Right atrium auricular region (tissue), 2 donors: ENCODE data around the gene FUT2. TPM values are rescaled to one million over a fixed set of nuclear protein-coding genes. Genes with fewer than 3 reads are reported as not detected.
A peak's percentile ranks its signal among the peaks of the same experiment; 100 is the strongest.

Experiments used
- DNase-seq: peaks from one replicate; pipeline ENCODE4 v3.0.0-alpha.2; 2019; ENCODE audit warnings: low spot score
- H3K27ac ChIP-seq, 2 donors: fragments of 200-600 bp; sonication (generic); 1 replicate in 1 of 2; 2 replicates in 1 of 2; pipeline ENCODE4 v1.5.1; 2016 to 2019
- H3K27me3 ChIP-seq, 2 donors: fragments of 200-600 bp; sonication (generic); one replicate each; pipeline versions ENCODE4 v1.5.1 to v1.6.0; 2017 to 2019
- H3K36me3 ChIP-seq: fragments of 200-600 bp; sonication (generic); one replicate; pipeline ENCODE4 v1.5.1; 2016
- H3K4me1 ChIP-seq, 2 donors: fragments of 200-600 bp; sonication (generic); one replicate each; pipeline versions ENCODE4 v1.5.1 to v1.6.0; 2017 to 2019
- H3K4me3 ChIP-seq, 2 donors: fragments of 200-600 bp; sonication (generic); 1 replicate in 1 of 2; 2 replicates in 1 of 2; pipeline ENCODE4 v1.5.1; 2017 to 2019; ENCODE audit warnings: mild to moderate bottlenecking in 1 of 2, moderate library complexity in 1 of 2
- H3K9me3 ChIP-seq, 2 donors: fragments of 200-600 bp; sonication (generic); one replicate each; pipeline ENCODE4 v1.5.1; 2019
- CTCF ChIP-seq, 2 donors: fragments of 200-600 bp; sonication (generic); IDR thresholded peaks; one replicate each; pipeline ENCODE4 v1.5.1; 2019; ENCODE audit warnings: antibody characterized with exemption in 2 of 2
- total RNA-seq, 2 donors: library from RNA; depleted of rRNA; stranded (reverse); fragments of >200 nt; gene quantifications; one replicate each; pipeline ENCODE4 v1.1.0, GENCODE V29; 2016

The FUT2 gene
- total RNA-seq, 2 donors from 2014 or later = not detected

DNA sequence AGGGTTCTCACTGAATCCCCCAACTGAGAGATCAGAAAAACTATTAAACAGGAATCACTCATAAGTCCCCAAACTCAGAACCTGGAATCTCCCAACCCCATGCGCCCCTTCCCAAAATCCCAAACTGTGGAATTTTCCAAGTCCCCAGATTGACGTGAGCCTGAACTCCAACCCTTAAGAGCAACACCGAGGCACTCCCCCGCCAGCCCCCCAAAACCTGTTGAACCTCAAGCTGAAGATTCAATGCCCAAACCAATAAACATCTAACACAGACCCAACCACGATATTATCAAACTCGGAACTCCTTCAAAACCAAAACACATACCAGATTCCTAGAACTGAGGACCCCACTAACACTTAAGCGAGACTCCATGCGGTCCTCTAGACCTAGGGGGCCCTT is 50.3 kb downstream of the FUT2 start:
- Histone ChIP-seq H3K9me3 (no peaks in the 10 kb centered on the region), H3K27me3 (no peaks in the 10 kb centered on the region), H3K4me1 (peaks cover 0 to 19% of the 10 kb centered on the region in 2 donors), H3K27ac (peak overlapping the region; percentile 80 to 84), H3K36me3 (no peaks in the 10 kb centered on the region), H3K4me3 (no peak overlapping the region)
- no peak for DNase-seq
- TF ChIP-seq CTCF (IDR thresholded peaks at IDR 0.05) = no peak

GRCh38 chr19:48746738-48747575 is 51.2 kb downstream of the FUT2 start, which contains the start of gene IZUMO1:
TSS of gene IZUMO1 (minus strand) at chr19:48746909. CDS start at chr19:48745859, 1,050 bp downstream.
- no peak for TF ChIP-seq CTCF (IDR thresholded peaks at IDR 0.05)
- Histone ChIP-seq H3K27ac (peak within 1 kb of the TSS; percentile 80 to 84), H3K4me1 (peaks cover 0 to 19% of the 10 kb centered on the region in 2 donors), H3K9me3 (no peaks in the 10 kb centered on the region), H3K36me3 (no peaks in the 10 kb centered on the region), H3K27me3 (no peaks in the 10 kb centered on the region), H3K4me3 (peak within 1 kb of the TSS; percentile 30 to 45)
- DNase-seq = peak; percentile 87

DNA sequence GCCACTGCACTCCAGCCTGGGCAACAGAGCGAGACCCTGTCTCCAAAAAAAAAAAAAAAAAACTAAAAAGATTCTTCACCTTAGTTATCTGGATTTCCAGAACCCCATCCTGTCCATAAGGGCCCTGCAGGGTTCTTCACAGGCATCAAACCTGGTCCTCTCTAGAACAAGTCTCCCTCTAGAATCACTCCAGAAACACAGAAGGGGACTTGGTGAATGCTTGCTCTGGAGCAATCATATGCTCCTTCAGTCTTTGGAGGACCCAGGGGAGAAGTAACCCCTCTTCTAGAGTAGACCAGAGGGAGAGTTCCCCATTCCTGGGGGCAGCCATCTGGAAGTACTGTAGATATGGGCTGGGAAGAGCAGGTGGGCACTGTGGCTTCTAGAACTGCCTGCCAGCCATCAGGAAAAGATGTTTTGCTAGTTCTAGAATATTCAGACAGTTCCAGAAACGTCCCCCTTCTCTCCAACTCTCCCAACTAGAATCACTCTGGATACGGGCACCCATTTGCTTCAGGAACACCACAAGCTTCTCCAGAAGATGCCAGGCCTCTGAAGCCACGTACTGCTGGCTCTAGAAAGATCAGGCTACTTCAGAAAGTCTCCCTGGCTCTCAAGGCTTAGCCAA is 53.9 kb downstream of the FUT2 start:
- no peak overlapping the region for H3K4me3 ChIP-seq
- DNase-seq = no peak
- no peak for TF ChIP-seq CTCF (IDR thresholded peaks at IDR 0.05)
- no peaks in the 10 kb centered on the region for H3K9me3 ChIP-seq
- no peak overlapping the region for H3K27ac ChIP-seq
- H3K4me1 ChIP-seq = peaks cover 0 to 32% of the 10 kb centered on the region in 2 donors
- no peaks in the 10 kb centered on the region for H3K27me3 ChIP-seq
- H3K36me3 ChIP-seq = no peaks in the 10 kb centered on the region

DNA sequence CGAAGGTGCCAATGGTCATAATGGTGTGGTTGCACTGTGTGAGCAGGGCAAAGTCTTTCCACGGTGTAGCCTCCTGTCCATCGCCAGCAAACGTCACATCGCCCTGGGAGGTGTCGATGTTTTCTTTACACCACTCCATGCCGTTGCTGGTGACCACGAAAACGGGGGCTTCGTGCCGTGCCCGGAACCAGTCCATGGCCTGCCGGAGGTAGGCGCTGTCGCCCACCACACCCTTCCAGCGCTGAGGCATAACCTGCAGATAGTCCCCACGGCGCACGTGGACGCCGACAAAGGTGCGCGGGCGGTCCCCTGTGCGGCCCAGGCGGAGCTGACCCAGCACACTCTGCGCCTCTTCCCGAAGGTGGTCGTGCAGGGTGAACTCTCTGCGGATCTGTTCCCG is 54.6 kb downstream of the FUT2 start:
- no peak for TF ChIP-seq CTCF (IDR thresholded peaks at IDR 0.05)
- H3K36me3 ChIP-seq = no peaks in the 10 kb centered on the region

DNA sequence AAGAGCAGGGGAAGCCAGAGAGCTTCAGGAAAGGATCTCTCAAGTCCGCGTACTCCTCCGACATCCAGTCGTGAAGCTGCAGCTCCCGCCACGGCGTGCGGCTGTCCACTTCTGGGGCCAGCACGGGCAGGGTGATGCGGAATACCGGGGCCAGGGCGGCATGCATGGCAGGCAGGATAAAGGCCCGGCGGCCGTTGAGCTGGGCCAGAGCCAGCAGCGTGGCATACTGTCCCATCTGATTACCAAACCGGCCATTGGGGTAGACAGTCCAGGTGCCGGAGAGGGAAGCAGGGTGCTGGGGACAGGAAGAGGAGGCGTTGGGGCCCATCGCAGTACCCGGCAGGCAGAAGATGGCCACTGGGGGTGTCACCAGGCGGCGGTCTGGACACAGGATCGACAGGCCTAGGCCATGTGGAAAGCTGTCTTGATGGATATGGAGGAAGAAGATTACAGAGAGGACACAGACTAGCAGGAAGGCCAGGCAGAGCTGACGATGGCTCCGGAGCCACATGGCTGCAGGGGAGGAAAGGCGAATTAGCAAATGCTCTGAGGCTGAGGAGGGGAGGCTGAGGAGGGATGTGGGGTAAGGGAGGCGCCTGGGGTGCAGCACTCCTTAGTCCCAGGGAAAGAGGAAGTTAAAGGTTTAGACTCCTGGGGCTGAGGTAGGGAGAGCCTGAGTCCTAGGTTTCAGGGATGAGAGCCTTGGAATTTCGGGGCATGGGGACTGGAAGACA is 55.2 kb downstream of the FUT2 start:
- peak overlapping the region in 1 of 2 donors; percentile 48 for H3K4me3 ChIP-seq
- H3K4me1 ChIP-seq = peaks cover 0 to 32% of the 10 kb centered on the region in 2 donors
- H3K9me3 ChIP-seq = no peaks in the 10 kb centered on the region
- no peak for TF ChIP-seq CTCF (IDR thresholded peaks at IDR 0.05)
- no peaks in the 10 kb centered on the region for H3K27me3 ChIP-seq
- no peaks in the 10 kb centered on the region for H3K36me3 ChIP-seq
- H3K27ac ChIP-seq = no peak overlapping the region
- no peak for DNase-seq

More for the DNA sequence above, 54.6 kb downstream of the FUT2 start:
- no peak for DNase-seq
- Histone ChIP-seq H3K27me3 (no peaks in the 10 kb centered on the region), H3K27ac (no peak overlapping the region), H3K4me3 (no peak overlapping the region), H3K9me3 (no peaks in the 10 kb centered on the region), H3K4me1 (peaks cover 0 to 32% of the 10 kb centered on the region in 2 donors)
